Measurements from ENCODE around the gene ERGIC3. TPM values are rescaled to one million over a fixed set of nuclear protein-coding genes. Genes with fewer than 3 reads are reported as not detected.

Gene ERGIC3
- total and polyA plus RNA-seq, 2 donors (not counting 3 experiments of a cell fraction or from before 2014, with no cell fraction given) = 203 to 419 TPM

DNA sequence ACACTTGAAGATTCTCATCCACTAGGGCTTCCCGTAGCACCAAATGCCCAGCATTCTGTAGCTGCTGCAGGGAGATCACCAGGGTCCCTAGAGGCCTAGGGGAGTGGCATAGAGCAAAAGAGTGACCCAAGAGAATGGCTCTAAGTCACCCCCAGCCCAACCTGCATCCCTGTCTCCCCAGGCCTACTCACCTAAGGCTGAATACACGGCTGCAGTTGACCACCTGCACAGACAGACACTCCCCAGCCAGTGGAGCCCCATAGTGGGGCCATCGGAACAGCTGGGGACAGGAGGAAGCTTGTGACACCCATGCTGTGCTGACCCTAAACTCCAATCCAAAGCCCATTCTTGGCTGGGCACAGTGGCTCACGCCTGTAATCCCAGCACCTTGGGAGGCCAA lies 64.2 kb downstream of the ERGIC3 start:
- Histone ChIP-seq H3K27me3 (ENCODE audit: control insufficient read depth in 2 of 2, insufficient read depth in 2 of 2, low read length in 2 of 2) (peaks cover 0 to 1% of the 10 kb centered on the region in 2 experiments), H3K9me1 (replicated peaks; ENCODE audit: control insufficient read depth, extremely low read depth, insufficient read depth, low read length) (no peaks in the 10 kb centered on the region), H3K36me3 (ENCODE audit: control insufficient read depth in 2 of 2, extremely low read depth in 1 of 2, insufficient read depth in 2 of 2, low read length in 2 of 2) (no peaks in the 10 kb centered on the region), H3K4me1 (ENCODE audit: control insufficient read depth, extremely low read depth, insufficient read depth, low read length) (peaks cover 2% of the 10 kb centered on the region), H3K9ac (replicated peaks; ENCODE audit: extremely low read depth, insufficient read depth, low read length) (no peak overlapping the region), H2AFZ (ENCODE audit: low read depth, low read length) (no peak overlapping the region), H3K4me2 (ENCODE audit: insufficient read depth, low read length) (no peak overlapping the region), H3K4me3 (replicated peaks in 1 of 3; ENCODE audit: insufficient read depth in 1 of 3, low read depth in 1 of 3, low read length in 3 of 3) (no peak overlapping the region), H3K27ac (ENCODE audit: insufficient read depth, low read depth, low read length) (no peak overlapping the region), H4K20me1 (replicated peaks; ENCODE audit: control insufficient read depth, extremely low read depth, insufficient read depth, low read length) (no peaks in the 10 kb centered on the region), H3K79me2 (ENCODE audit: control insufficient read depth, insufficient read depth, low read length) (no peaks in the 10 kb centered on the region), H3K9me3 (replicated peaks; ENCODE audit: control insufficient read depth, insufficient read depth, low read length) (no peaks in the 10 kb centered on the region)
- TF ChIP-seq, protein P1, sequence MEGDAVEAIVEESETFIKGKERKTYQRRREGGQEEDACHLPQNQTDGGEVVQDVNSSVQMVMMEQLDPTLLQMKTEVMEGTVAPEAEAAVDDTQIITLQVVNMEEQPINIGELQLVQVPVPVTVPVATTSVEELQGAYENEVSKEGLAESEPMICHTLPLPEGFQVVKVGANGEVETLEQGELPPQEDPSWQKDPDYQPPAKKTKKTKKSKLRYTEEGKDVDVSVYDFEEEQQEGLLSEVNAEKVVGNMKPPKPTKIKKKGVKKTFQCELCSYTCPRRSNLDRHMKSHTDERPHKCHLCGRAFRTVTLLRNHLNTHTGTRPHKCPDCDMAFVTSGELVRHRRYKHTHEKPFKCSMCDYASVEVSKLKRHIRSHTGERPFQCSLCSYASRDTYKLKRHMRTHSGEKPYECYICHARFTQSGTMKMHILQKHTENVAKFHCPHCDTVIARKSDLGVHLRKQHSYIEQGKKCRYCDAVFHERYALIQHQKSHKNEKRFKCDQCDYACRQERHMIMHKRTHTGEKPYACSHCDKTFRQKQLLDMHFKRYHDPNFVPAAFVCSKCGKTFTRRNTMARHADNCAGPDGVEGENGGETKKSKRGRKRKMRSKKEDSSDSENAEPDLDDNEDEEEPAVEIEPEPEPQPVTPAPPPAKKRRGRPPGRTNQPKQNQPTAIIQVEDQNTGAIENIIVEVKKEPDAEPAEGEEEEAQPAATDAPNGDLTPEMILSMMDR (IDR thresholded peaks at IDR 0.05; ENCODE audit: extremely low read depth in 1 of 2, insufficient read depth in 1 of 2, low read depth in 1 of 2, low read length in 2 of 2) = no peak
- TF ChIP-seq, protein P2, sequence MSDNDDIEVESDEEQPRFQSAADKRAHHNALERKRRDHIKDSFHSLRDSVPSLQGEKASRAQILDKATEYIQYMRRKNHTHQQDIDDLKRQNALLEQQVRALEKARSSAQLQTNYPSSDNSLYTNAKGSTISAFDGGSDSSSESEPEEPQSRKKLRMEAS (IDR thresholded peaks at IDR 0.05; ENCODE audit: insufficient read depth, insufficient read length) = no peak
- TF ChIP-seq EZH2 (IDR thresholded peaks at IDR 0.05; ENCODE audit: borderline replicate concordance, low read depth, low read length, severe bottlenecking) (no peak), JUN (IDR thresholded peaks at IDR 0.05; ENCODE audit: borderline replicate concordance, insufficient read depth, insufficient read length, low read depth) (no peak), POLR2AphosphoS5 (IDR thresholded peaks at IDR 0.05; ENCODE audit: insufficient read depth, low read depth, low read length) (no peak), MYC (IDR thresholded peaks at IDR 0.05; ENCODE audit: low read depth, low read length) (no peak)
- FAIRE-seq (no peak), DNase-seq (ENCODE audit: low read depth, low spot score) (no peak)
- ChIA-PET CTCF (interaction anchor here (0.6 to 1.6 kb wide), 3 partner anchors 9 to 16 kb away, joined by 3 to 4 read pairs (median 4); partner anchors contain the start of gene SPAG4), POLR2A (no interaction called here)
- intact Hi-C loops (cut with micrococcal nuclease) = no loop called here
- dilution Hi-C loops (cut with MboI; ENCODE audit: extremely low pct_ligation_motif_present, low sequenced_read_pairs) = no loop called here
- no TSS peak for BruUV-seq (replicated peaks)

Small RNA genes within 50 kb of the gene (small RNA-seq; reads per million reads assigned to genes)
- not detected for gene RPL37P1 (ENCODE audit: insufficient read depth, insufficient read length, low read depth, low replicate concordance)

Other genes starting within 250 kb of the ERGIC3 start
- gene FAM83C, start 249.7 kb upstream of the ERGIC3 start, total RNA-seq = not detected in 2 replicates
- not detected in 2 replicates for gene FAM83C, start 249.7 kb upstream of the ERGIC3 start, polyA plus RNA-seq
- 31.5 and 48.4 TPM in 2 replicates for gene UQCC1, start 130.1 kb upstream of the ERGIC3 start, total RNA-seq
- gene UQCC1, start 130.1 kb upstream of the ERGIC3 start, polyA plus RNA-seq = 20.0 and 21.6 TPM in 2 replicates
- 0.18 TPM in 1 of 2 replicates, not detected in the other for gene GDF5, start 103.8 kb upstream of the ERGIC3 start, total RNA-seq
- gene GDF5, start 103.8 kb upstream of the ERGIC3 start, polyA plus RNA-seq = 0.14 and 0.21 TPM in 2 replicates
- gene CEP250, start 86.5 kb upstream of the ERGIC3 start, total RNA-seq = 42.0 and 58.9 TPM in 2 replicates
- 3.2 and 5.3 TPM in 2 replicates for gene CEP250, start 86.5 kb upstream of the ERGIC3 start, polyA plus RNA-seq
- gene C20orf173, start 12.4 kb upstream of the ERGIC3 start, total RNA-seq = not detected in 2 replicates
- gene C20orf173, start 12.4 kb upstream of the ERGIC3 start, polyA plus RNA-seq = not detected in 2 replicates
- 3.7 and 7.2 TPM in 2 replicates for gene SPAG4, start 73.8 kb downstream of the ERGIC3 start, total RNA-seq
- gene SPAG4, start 73.8 kb downstream of the ERGIC3 start, polyA plus RNA-seq = 9.5 and 12.3 TPM in 2 replicates
- 239 and 244 TPM in 2 replicates for gene CPNE1, start 122.8 kb downstream of the ERGIC3 start, total RNA-seq
- gene CPNE1, start 122.8 kb downstream of the ERGIC3 start, polyA plus RNA-seq = 316 and 368 TPM in 2 replicates
- 98.0 and 105 TPM in 2 replicates for gene RBM12, start 122.8 kb downstream of the ERGIC3 start, total RNA-seq
- gene RBM12, start 122.8 kb downstream of the ERGIC3 start, polyA plus RNA-seq = 120 and 121 TPM in 2 replicates
- gene NFS1, start 157.3 kb downstream of the ERGIC3 start, total RNA-seq = 24.0 and 25.1 TPM in 2 replicates
- 28.4 and 36.5 TPM in 2 replicates for gene NFS1, start 157.3 kb downstream of the ERGIC3 start, polyA plus RNA-seq
- 169 and 174 TPM in 2 replicates for gene ROMO1, start 157.3 kb downstream of the ERGIC3 start, total RNA-seq
- 845 and 1,099 TPM in 2 replicates for gene ROMO1, start 157.3 kb downstream of the ERGIC3 start, polyA plus RNA-seq
- gene RBM39, start 200.2 kb downstream of the ERGIC3 start, total RNA-seq = 291 and 309 TPM in 2 replicates
- 76.2 and 106 TPM in 2 replicates for gene RBM39, start 200.2 kb downstream of the ERGIC3 start, polyA plus RNA-seq
- gene PHF20, start 229.9 kb downstream of the ERGIC3 start, total RNA-seq = 45.8 and 46.3 TPM in 2 replicates
- 16.0 and 25.0 TPM in 2 replicates for gene PHF20, start 229.9 kb downstream of the ERGIC3 start, polyA plus RNA-seq